ENCODE measurements around the gene THSD7B. TPM values are rescaled to one million over a fixed set of nuclear protein-coding genes. Genes with fewer than 3 reads are reported as not detected.
A peak's percentile ranks its signal among the peaks of the same experiment; 100 is the strongest.

Gene THSD7B
- total RNA-seq (ENCODE audit: low replicate concordance): 2.1 and 9.8 TPM in 2 replicates
- long read RNA-seq, partial matches to known transcripts: 0 of 1 reads
- long read RNA-seq, other reads (novel, unspliced or antisense): 1 of 1 reads

- Mint-ChIP-seq H3K36me3 (no peaks in the 10 kb centered on the region), H3K4me3 (peak within 1 kb of the TSS; percentile 93), H3K4me1 (ENCODE audit: unreplicated experiment) (peaks cover 15% of the 10 kb centered on the region), H3K27ac (no peak within 1 kb of the TSS), H3K9me3 (no peaks in the 10 kb centered on the region), H3K27me3 (peaks cover 88% of the 10 kb centered on the region)
- peak; percentile 14 for TF ChIP-seq CTCF (conservative IDR thresholded peaks at IDR 0.05)
- no peak for DNase-seq (ENCODE audit: extremely low spot score, unreplicated experiment)
These were observed at the start of gene THSD7B for GRCh38 chr2:136765256-136766072. Gene THSD7B, plus strand, starts transcription at chr2:136765545. Its CDS starts 116,634 bp downstream, at chr2:136882179.

DNA sequence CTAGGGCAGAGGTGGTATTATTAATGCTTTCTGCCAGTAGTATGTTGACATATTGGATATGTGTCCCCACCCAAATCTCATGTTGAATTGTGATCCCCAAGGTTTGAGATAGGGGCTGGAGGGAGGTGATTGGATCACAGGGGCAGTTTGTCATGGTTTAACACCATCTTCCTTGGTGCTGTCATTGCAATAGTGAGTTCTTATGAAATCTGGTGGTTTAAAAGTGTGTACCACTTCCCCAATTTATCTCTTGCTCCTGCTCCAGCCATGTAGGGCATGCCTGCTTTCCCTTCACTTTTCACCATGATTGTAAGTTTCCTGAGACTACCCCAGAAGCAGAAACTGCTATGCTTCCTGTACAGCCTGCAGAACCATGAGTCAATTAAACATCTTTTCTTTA, 47.1 kb upstream of the THSD7B start:
- H3K4me3 Mint-ChIP-seq: no peak overlapping the region
- DNase-seq (ENCODE audit: extremely low spot score, unreplicated experiment): no peak
- H3K36me3 Mint-ChIP-seq: no peaks in the 10 kb centered on the region
- no peaks in the 10 kb centered on the region for H3K9me3 Mint-ChIP-seq
- no peaks in the 10 kb centered on the region for H3K4me1 Mint-ChIP-seq (ENCODE audit: unreplicated experiment)
- no peak overlapping the region for H3K27ac Mint-ChIP-seq
- H3K27me3 Mint-ChIP-seq: no peaks in the 10 kb centered on the region
- no peak for TF ChIP-seq CTCF (conservative IDR thresholded peaks at IDR 0.05)

DNA sequence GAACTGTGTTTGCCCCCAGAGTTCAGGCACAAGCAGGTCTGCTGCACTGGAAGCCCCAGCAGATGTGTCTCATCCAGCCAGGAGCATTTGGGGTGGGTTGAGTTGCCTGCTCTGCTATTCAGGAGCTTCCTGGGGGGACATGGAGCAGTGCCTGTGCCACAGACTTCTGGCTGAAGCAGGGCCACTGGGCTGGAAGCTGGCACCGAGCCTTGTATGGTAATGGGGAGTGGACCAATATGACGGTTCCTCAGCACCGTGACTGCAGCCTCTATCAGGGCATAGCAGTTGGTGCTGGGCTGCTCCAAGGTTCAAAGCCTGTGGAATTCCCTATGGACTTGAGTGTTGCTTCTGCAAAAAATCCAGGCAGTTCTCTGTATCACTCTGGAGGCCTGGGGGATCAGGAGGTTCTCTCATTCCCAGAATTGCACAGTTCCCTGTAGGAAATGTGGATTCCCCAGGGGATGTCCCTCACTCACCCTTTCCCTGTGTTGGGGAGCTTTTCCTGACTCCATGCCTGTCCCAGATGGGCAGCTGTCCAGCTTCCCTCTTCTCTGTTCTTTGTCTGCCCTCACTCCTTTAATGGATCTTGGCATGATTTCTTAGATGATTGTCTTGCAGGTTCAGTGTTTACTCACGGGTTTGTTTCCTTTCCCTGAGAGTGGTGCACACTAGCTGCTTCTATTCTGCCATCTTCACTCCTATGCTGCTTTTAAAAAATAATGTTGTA, 37.2 kb upstream of the THSD7B start:
- peaks cover 14% of the 10 kb centered on the region for H3K27me3 Mint-ChIP-seq
- no peak overlapping the region for H3K27ac Mint-ChIP-seq
- no peaks in the 10 kb centered on the region for H3K9me3 Mint-ChIP-seq
- no peaks in the 10 kb centered on the region for H3K36me3 Mint-ChIP-seq
- TF ChIP-seq CTCF (conservative IDR thresholded peaks at IDR 0.05): no peak
- no peak for DNase-seq (ENCODE audit: extremely low spot score, unreplicated experiment)
- no peaks in the 10 kb centered on the region for H3K4me1 Mint-ChIP-seq (ENCODE audit: unreplicated experiment)
- H3K4me3 Mint-ChIP-seq: no peak overlapping the region

GRCh38 chr2:136736236-136736635, 29.1 kb upstream of the THSD7B start:
- DNase-seq (ENCODE audit: extremely low spot score, unreplicated experiment): no peak
- peaks cover 29% of the 10 kb centered on the region for H3K27me3 Mint-ChIP-seq
- H3K27ac Mint-ChIP-seq: no peak overlapping the region

DNA sequence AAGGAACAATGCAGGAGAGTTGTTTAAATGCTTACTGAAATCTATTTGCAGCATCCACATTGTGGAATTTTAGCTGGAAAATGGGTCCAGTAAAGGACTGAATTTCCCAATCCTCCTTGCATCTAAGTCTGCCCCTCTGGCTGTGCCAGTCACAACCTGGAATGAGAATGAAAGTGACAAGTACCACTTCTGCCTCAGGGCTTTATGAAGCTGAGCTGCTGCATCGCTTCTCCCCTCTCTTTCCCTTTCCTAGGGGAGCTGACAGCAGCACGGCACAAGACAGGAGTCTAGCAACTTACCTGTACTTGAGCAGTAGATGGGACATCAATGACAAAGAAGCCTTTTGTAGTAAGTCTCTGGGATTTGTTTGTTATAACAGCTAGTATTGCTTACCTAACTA, 27.3 kb upstream of the THSD7B start:
- no peaks in the 10 kb centered on the region for H3K36me3 Mint-ChIP-seq
- H3K4me1 Mint-ChIP-seq (ENCODE audit: unreplicated experiment): no peaks in the 10 kb centered on the region
- no peak overlapping the region for H3K4me3 Mint-ChIP-seq
- H3K9me3 Mint-ChIP-seq: no peaks in the 10 kb centered on the region
- H3K27ac Mint-ChIP-seq: no peak overlapping the region
- H3K27me3 Mint-ChIP-seq: peaks cover 24% of the 10 kb centered on the region
- no peak for DNase-seq (ENCODE audit: extremely low spot score, unreplicated experiment)
- TF ChIP-seq CTCF (conservative IDR thresholded peaks at IDR 0.05): no peak

More at GRCh38 chr2:136736236-136736635, 29.1 kb upstream of the THSD7B start:
- TF ChIP-seq CTCF (conservative IDR thresholded peaks at IDR 0.05): no peak
- Mint-ChIP-seq H3K36me3 (no peaks in the 10 kb centered on the region), H3K4me1 (ENCODE audit: unreplicated experiment) (no peaks in the 10 kb centered on the region), H3K4me3 (no peak overlapping the region), H3K9me3 (no peaks in the 10 kb centered on the region)

Data from type B pancreatic cell (in vitro differentiated cells).